HEK293T (cell line): Measurements from ENCODE around the gene OR2C3.

Source experiments
- CTCF ChIA-PET: fragments of 350-600 bp; formaldehyde crosslinking; extraction: SDS; loops from one replicate; lab custom pipeline; 2021; ENCODE audit warnings: antibody characterized with exemption, inconsistent platforms; lab: Yijun Ruan, JAX
- POLR2A ChIA-PET: fragments of 350-600 bp; formaldehyde crosslinking; extraction: SDS; loops from one replicate; lab custom pipeline; 2020; ENCODE audit warnings: antibody characterized with exemption, inconsistent platforms; lab: Yijun Ruan, JAX
- DNase-seq: peaks from one replicate; pipeline ENCODE4 v3.0.0; 2012; ENCODE audit warnings: mixed read lengths; ENCODE audit errors: extremely low spot score
- ARNT ChIP-seq: fragments of 450-650 bp; IDR thresholded peaks from 2 replicates; pipeline ENCODE4 v1.6.1; 2017; ENCODE audit warnings: mild to moderate bottlenecking
- BHLHE40 ChIP-seq: fragments of 450-650 bp; IDR thresholded peaks from 2 replicates; pipeline ENCODE4 v1.6.1; 2016; ENCODE audit warnings: mild to moderate bottlenecking, moderate library complexity, borderline replicate concordance
- CTBP1 ChIP-seq: fragments of 450-650 bp; IDR thresholded peaks from 2 replicates; pipeline ENCODE4 v1.6.1; 2016; ENCODE audit warnings: borderline replicate concordance
- ELF4 ChIP-seq: fragments of 450-650 bp; IDR thresholded peaks from 2 replicates; pipeline ENCODE4 v1.6.1; 2017; ENCODE audit warnings: antibody characterized with exemption
- FOXA1 ChIP-seq: fragments of 450-650 bp; IDR thresholded peaks from 2 replicates; pipeline ENCODE4 v1.6.1; 2016; ENCODE audit warnings: mild to moderate bottlenecking
- FOXK2 ChIP-seq: fragments of 450-650 bp; IDR thresholded peaks from 2 replicates; pipeline ENCODE4 v1.6.1; 2016; ENCODE audit warnings: mild to moderate bottlenecking
- FOXM1 ChIP-seq: fragments of 450-650 bp; IDR thresholded peaks from 2 replicates; pipeline ENCODE4 v1.6.1; 2017; ENCODE audit warnings: mild to moderate bottlenecking, borderline replicate concordance
- HDGF ChIP-seq: fragments of 450-650 bp; IDR thresholded peaks from 2 replicates; pipeline ENCODE4 v1.6.1; 2017; ENCODE audit warnings: antibody characterized with exemption, borderline replicate concordance
- L3MBTL2 ChIP-seq: fragments of 450-650 bp; conservative IDR thresholded peaks from 2 replicates; pipeline ENCODE4 v1.6.1; 2016; ENCODE audit warnings: mild to moderate bottlenecking
- LEF1 ChIP-seq: fragments of 450-650 bp; IDR thresholded peaks from 2 replicates; pipeline ENCODE4 v1.6.1; 2017; ENCODE audit warnings: mild to moderate bottlenecking, borderline replicate concordance
- NFRKB ChIP-seq: fragments of 450-650 bp; IDR thresholded peaks from 2 replicates; pipeline ENCODE4 v1.6.1; 2016; ENCODE audit warnings: mild to moderate bottlenecking, moderate library complexity
- SP1 ChIP-seq: fragments of 450-650 bp; IDR thresholded peaks from 2 replicates; pipeline ENCODE4 v1.6.1; 2017
- SUZ12 ChIP-seq: fragments of 450-650 bp; IDR thresholded peaks from 2 replicates; pipeline ENCODE4 v1.6.1; 2016; ENCODE audit warnings: mild to moderate bottlenecking
- TARDBP ChIP-seq: fragments of 450-650 bp; IDR thresholded peaks from 2 replicates; pipeline ENCODE4 v1.6.1; 2016
- ZNF384 ChIP-seq: fragments of 450-650 bp; IDR thresholded peaks from 2 replicates; pipeline ENCODE4 v1.6.1; 2016
- TF ChIP-seq, protein P1 (sequence below): fragments of 450-650 bp; IDR thresholded peaks from 2 replicates; pipeline ENCODE4 v1.6.1; 2016

Gene OR2C3

DNA sequence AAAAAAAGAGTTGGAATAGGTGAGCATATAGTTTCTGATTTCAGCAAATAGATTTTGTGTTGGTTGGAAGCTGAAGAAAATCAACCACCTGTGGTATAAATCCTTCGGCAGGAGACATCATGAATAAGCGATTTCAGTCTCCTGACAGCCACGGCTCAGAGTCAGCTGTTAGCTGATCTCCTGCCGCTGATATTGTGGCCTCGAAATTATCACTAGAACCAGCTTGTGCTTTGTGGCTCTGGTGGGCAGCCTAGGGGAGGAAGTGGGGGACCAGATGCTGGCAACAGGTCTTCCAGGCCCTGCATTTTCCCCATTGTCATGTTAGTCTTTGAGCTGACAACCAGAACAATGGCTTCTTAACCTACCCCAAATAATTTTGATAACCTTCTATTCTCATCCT is 11.9 kb upstream of the OR2C3 start:
- ChIA-PET POLR2A (no interaction called here), CTCF (no interaction called here)
- no peak for DNase-seq
- TF ChIP-seq NFRKB (no peak), LEF1 (no peak), FOXM1 (no peak), CTBP1 (no peak), SUZ12 (no peak), ARNT (no peak), ELF4 (no peak), ZNF384 (no peak), FOXA1 (no peak), HDGF (no peak)
- TF ChIP-seq, protein P1, sequence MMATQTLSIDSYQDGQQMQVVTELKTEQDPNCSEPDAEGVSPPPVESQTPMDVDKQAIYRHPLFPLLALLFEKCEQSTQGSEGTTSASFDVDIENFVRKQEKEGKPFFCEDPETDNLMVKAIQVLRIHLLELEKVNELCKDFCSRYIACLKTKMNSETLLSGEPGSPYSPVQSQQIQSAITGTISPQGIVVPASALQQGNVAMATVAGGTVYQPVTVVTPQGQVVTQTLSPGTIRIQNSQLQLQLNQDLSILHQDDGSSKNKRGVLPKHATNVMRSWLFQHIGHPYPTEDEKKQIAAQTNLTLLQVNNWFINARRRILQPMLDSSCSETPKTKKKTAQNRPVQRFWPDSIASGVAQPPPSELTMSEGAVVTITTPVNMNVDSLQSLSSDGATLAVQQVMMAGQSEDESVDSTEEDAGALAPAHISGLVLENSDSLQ, result no peak

DNA sequence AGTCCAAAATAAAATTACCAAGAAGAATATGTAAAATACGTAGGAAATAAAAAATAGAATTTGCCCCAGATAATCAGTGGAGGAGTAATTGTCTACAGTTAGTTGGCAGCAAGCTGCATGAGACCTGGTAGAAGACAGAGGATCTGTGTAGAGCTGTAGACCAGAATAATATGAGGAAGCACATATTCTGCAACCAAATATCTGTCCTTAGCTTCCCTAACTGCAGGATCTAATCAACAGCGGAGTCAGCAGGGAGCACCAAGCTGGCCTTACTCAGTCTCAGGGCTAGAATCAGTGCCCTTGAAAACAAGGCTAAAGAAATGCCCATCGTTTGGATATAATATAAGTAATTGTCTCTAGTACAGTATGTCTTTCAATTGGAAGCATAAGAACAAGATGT is 6.6 kb upstream of the OR2C3 start:
- CTCF ChIA-PET, result no interaction called here
- DNase-seq, result no peak
- POLR2A ChIA-PET, result no interaction called here
- TF ChIP-seq FOXM1 (no peak), CTBP1 (no peak), SP1 (no peak), FOXK2 (no peak), HDGF (no peak), BHLHE40 (no peak), SUZ12 (no peak), ZNF384 (no peak)
- TF ChIP-seq, protein P1, result no peak

DNA sequence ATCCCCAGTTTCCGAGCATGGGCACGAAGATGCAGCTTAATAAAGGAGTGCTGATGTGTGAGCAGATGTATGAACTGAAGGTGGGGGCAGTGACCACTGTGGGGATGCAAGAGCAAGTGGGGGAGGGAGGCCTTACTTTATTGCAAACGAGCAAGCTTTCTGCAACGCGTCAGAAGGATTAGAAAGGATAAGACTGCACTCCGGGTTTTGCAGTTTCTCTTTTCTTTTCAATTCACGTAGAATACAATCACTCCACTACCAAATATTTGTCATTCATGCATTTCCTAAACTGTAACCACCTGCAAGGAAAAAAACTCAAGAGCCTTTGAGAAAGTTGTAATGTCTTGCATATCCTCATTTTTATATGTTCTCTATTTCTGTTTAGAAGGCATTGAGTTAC is 4.3 kb upstream of the OR2C3 start:
- no peak for DNase-seq
- TF ChIP-seq ZNF384 (no peak), LEF1 (no peak), L3MBTL2 (no peak), FOXK2 (no peak), CTBP1 (no peak), BHLHE40 (no peak), SUZ12 (no peak), NFRKB (no peak), FOXM1 (no peak), SP1 (no peak), TARDBP (no peak), ARNT (no peak), HDGF (no peak), ELF4 (no peak), FOXA1 (no peak)
- TF ChIP-seq, protein P1, result no peak
- ChIA-PET POLR2A (no interaction called here), CTCF (no interaction called here)

DNA sequence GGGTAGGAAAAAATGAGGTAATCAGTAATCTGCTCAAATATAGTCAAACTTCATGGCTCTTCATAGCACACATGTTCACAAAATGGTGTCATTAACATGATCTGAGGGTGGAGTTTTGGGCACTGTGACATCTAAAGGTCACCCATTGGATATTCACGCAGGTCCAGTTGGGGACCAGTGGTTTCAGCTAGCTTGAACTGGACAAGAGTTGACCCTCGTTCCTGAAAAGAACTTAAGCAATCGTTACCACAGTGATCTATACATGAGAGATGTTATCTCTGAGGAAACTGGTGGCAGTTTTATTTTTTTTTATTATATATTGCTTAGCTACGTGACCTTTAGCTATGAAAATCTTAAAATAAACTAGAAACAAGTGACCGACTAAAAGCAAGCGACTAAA is 3.0 kb upstream of the OR2C3 start:
- TF ChIP-seq, protein P1, result no peak
- DNase-seq, result no peak
- ChIA-PET POLR2A (no interaction called here), CTCF (no interaction called here)

DNA sequence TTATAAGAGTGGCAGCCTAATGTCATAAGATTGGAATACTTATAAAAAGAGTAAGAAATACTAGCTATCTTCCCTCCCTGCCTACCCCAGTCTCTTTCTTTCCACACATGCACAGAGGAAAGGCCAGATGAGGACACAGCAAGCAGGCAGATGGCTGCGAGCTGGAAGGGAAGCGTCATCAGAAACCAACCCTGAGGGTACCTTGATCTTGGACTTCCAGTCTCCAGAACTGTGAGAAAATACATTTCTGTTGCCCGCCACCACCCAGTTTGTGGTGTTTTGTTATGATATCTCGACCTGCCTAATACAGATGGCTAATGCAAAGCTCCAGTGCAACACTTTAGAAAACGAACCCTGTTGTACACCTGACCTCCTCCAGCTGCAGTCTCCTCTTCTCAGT is 2.3 kb upstream of the OR2C3 start:
- ChIA-PET POLR2A (no interaction called here), CTCF (no interaction called here)
- no peak for DNase-seq
- TF ChIP-seq FOXK2, result no peak
- no peak for TF ChIP-seq FOXM1

DNA sequence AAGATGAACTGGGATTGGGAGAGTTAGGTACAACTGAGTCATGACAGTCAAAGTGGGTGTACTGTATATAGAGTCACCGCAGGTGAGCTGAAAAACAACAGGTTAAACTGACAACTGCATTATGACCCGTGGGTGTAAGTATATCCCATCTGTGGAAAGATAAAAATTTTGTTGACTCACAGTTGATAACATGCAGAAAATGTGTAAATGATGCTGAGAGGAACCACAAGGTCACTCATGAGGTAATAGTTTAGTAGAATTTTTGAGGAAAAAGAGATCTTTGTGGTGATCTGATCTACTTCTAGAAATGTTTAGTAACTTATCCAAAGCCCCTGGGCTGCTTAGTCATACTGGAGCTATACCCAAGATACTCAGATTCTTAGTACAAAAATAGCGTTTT is 838 bp downstream of the OR2C3 start:
- ChIA-PET CTCF (no interaction called here), POLR2A (no interaction called here)
- DNase-seq, result no peak
- TF ChIP-seq, protein P1, result no peak
- TF ChIP-seq SP1, result no peak
